Measurements from ENCODE around the gene SH3BGRL3.

Gene SH3BGRL3

GRCh38 chr1:26286064-26286416 is 6.2 kb downstream of the SH3BGRL3 start:
- ATAC-seq (ENCODE audit: low read depth) = no peak
- Histone ChIP-seq H3K27ac (ENCODE audit: poor library complexity, severe bottlenecking) (no peak overlapping the region), H3K4me3 (ENCODE audit: severe bottlenecking) (no peak overlapping the region), H3K36me3 (ENCODE audit: low read depth) (peaks cover 8% of the 10 kb centered on the region), H3K9me3 (ENCODE audit: severe bottlenecking) (no peaks in the 10 kb centered on the region), H3K27me3 (ENCODE audit: insufficient read depth, poor library complexity, severe bottlenecking) (no peaks in the 10 kb centered on the region), H3K4me1 (ENCODE audit: insufficient read depth, poor library complexity, severe bottlenecking) (peaks cover 11% of the 10 kb centered on the region)
- DNase-seq (ENCODE audit: low spot score) = no peak
- TF ChIP-seq, protein P1, sequence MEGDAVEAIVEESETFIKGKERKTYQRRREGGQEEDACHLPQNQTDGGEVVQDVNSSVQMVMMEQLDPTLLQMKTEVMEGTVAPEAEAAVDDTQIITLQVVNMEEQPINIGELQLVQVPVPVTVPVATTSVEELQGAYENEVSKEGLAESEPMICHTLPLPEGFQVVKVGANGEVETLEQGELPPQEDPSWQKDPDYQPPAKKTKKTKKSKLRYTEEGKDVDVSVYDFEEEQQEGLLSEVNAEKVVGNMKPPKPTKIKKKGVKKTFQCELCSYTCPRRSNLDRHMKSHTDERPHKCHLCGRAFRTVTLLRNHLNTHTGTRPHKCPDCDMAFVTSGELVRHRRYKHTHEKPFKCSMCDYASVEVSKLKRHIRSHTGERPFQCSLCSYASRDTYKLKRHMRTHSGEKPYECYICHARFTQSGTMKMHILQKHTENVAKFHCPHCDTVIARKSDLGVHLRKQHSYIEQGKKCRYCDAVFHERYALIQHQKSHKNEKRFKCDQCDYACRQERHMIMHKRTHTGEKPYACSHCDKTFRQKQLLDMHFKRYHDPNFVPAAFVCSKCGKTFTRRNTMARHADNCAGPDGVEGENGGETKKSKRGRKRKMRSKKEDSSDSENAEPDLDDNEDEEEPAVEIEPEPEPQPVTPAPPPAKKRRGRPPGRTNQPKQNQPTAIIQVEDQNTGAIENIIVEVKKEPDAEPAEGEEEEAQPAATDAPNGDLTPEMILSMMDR (IDR thresholded peaks at IDR 0.05; ENCODE audit: poor library complexity, severe bottlenecking) = no peak

DNA sequence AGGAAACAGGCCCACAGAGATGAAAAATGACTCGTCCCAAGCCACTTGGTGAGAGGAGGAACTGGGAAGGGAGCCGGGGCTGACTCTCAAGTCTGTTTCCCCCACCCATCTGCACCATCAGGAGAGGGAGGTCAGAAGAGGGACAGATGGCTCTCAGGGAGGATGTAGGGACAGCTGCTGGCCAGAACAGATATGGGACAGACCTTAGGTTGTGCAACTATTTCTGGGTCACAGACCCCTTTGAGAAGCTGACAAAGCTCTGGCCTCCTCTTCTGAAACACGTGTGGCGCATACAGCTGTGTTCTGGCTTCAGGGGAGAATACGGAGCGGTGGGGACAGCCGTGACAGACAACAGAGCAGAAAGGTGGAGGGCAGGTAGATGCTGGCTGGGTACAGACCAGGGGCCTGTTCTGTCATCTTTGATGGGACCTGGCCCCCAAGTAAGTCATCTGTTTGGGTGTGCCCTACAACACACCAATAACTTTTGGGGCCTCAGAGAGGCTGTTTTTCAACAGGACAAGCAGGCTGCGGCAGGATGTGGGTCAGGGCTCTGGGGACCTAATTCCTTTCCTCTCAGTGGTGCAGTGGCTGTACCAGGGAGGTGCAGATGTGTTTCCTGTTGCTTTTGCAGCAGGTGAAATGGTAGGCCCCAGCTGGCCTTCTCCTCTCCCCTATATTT is 7.3 kb downstream of the SH3BGRL3 start:
- H3K27ac ChIP-seq (ENCODE audit: poor library complexity, severe bottlenecking) = no peak overlapping the region
- H3K36me3 ChIP-seq (ENCODE audit: low read depth) = no peaks in the 10 kb centered on the region
- H3K4me3 ChIP-seq (ENCODE audit: severe bottlenecking) = no peak overlapping the region
- ATAC-seq (ENCODE audit: low read depth) = no peak
- no peaks in the 10 kb centered on the region for H3K27me3 ChIP-seq (ENCODE audit: insufficient read depth, poor library complexity, severe bottlenecking)
- H3K9me3 ChIP-seq (ENCODE audit: severe bottlenecking) = no peaks in the 10 kb centered on the region
- DNase-seq (ENCODE audit: low spot score) = no peak
- H3K4me1 ChIP-seq (ENCODE audit: insufficient read depth, poor library complexity, severe bottlenecking) = peaks cover 11% of the 10 kb centered on the region
- TF ChIP-seq, protein P1 (IDR thresholded peaks at IDR 0.05; ENCODE audit: poor library complexity, severe bottlenecking) = no peak

- TF ChIP-seq, protein P1 (IDR thresholded peaks at IDR 0.05; ENCODE audit: poor library complexity, severe bottlenecking) = no peak
- DNase-seq (ENCODE audit: low spot score) (no peak), ATAC-seq (ENCODE audit: low read depth) (no peak)
- Histone ChIP-seq H3K27me3 (ENCODE audit: insufficient read depth, poor library complexity, severe bottlenecking) (no peaks in the 10 kb centered on the region), H3K27ac (ENCODE audit: poor library complexity, severe bottlenecking) (no peak overlapping the region), H3K36me3 (ENCODE audit: low read depth) (no peaks in the 10 kb centered on the region), H3K4me1 (ENCODE audit: insufficient read depth, poor library complexity, severe bottlenecking) (peaks cover 11% of the 10 kb centered on the region), H3K4me3 (ENCODE audit: severe bottlenecking) (no peak overlapping the region), H3K9me3 (ENCODE audit: severe bottlenecking) (no peaks in the 10 kb centered on the region)
These were observed 7.9 kb downstream of the SH3BGRL3 start for GRCh38 chr1:26287811-26288210.

DNA sequence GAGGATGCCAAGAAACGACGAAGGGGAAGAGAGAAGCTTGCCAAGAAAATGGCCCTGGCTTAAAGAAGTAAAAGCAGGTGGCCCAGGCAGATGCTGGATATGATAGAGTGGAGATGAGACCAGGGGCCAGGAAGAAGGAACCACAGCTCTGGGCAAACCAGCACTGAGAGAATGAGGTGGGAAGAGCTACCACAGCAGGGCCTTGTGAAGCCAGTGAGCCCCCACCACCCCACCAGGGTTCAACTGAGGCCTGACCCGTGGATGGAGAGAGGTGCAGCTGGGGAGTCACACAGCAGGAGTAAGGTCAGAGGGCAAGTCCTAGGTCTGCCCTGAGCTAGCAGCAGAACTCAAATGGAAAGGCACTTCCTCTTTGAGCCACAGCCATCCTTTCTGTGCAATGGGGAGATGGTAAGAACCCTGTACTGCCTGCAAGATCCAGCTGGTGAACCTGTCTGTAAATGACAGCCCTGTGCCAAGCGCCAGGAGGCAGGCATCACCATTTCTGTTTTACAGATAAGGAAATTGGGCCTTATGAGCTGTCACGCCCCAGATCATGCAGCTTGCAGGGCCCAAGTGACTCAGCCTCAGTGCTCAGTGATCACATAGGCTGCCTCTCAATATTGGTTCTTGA is 8.5 kb downstream of the SH3BGRL3 start:
- Histone ChIP-seq H3K4me1 (ENCODE audit: insufficient read depth, poor library complexity, severe bottlenecking) (peaks cover 11% of the 10 kb centered on the region), H3K9me3 (ENCODE audit: severe bottlenecking) (no peaks in the 10 kb centered on the region), H3K27ac (ENCODE audit: poor library complexity, severe bottlenecking) (no peak overlapping the region), H3K27me3 (ENCODE audit: insufficient read depth, poor library complexity, severe bottlenecking) (no peaks in the 10 kb centered on the region), H3K36me3 (ENCODE audit: low read depth) (no peaks in the 10 kb centered on the region), H3K4me3 (ENCODE audit: severe bottlenecking) (no peak overlapping the region)
- no peak for ATAC-seq (ENCODE audit: low read depth)
- DNase-seq (ENCODE audit: low spot score) = no peak
- TF ChIP-seq, protein P1 (IDR thresholded peaks at IDR 0.05; ENCODE audit: poor library complexity, severe bottlenecking) = no peak
